Ascending aorta (tissue), 2 donors: ENCODE measurements around the gene CNDP2. TPM values are rescaled to one million over a fixed set of nuclear protein-coding genes. Genes with fewer than 3 reads are reported as not detected.
A peak's percentile ranks its signal among the peaks of the same experiment; 100 is the strongest.

Source experiments
- DNase-seq, 2 donors: peaks; one replicate each; pipeline ENCODE4 v3.0.0-alpha.2; 2019; ENCODE audit warnings: low spot score in 2 of 2
- H3K27ac ChIP-seq, 2 donors: fragments of 200-600 bp; sonication (generic); one replicate each; pipeline ENCODE4 v1.5.1; 2016 to 2017; ENCODE audit warnings: mild to moderate bottlenecking in 1 of 2
- H3K27me3 ChIP-seq: fragments of 200-600 bp; sonication (generic); one replicate; pipeline ENCODE4 v1.5.1; 2017
- H3K36me3 ChIP-seq, 2 donors: fragments of 200-600 bp; sonication (generic); one replicate each; pipeline ENCODE4 v1.5.1; 2016
- H3K4me1 ChIP-seq, 2 donors: fragments of 200-600 bp; sonication (generic); one replicate each; pipeline ENCODE4 v1.5.1; 2016 to 2017; ENCODE audit warnings: mild to moderate bottlenecking in 1 of 2
- H3K4me3 ChIP-seq, 2 donors: fragments of 200-600 bp; sonication (generic); one replicate each; pipeline ENCODE4 v1.5.1; 2016 to 2017; ENCODE audit warnings: mild to moderate bottlenecking in 1 of 2
- H3K9me3 ChIP-seq, 2 donors: fragments of 200-600 bp; sonication (generic); one replicate each; pipeline ENCODE4 v1.5.1; 2016
- CTCF ChIP-seq, 3 experiments: fragments of 200-600 bp in 2 of 3; fragments of 450-650 bp in 1 of 3; sonication (generic) in 2 of 3; IDR thresholded peaks; one replicate each; pipeline ENCODE4 v1.5.1; 2016 to 2019; ENCODE audit warnings: antibody characterized with exemption in 3 of 3, mild to moderate bottlenecking in 1 of 3, moderate library complexity in 1 of 3
- intact Hi-C: fragments of 100-400 bp; cut with DNase I; formaldehyde crosslinking; loops from one replicate; pipeline ENCODE4 v1.15.1; 2023
- total RNA-seq: library from RNA; depleted of rRNA; stranded (reverse); fragments of >200 nt; gene quantifications from one replicate; pipeline ENCODE4 v1.1.0, GENCODE V29; 2016

The CNDP2 gene
- total RNA-seq, 1 donor from 2014 or later: 33.5 TPM

- no peak overlapping the region for H3K27ac ChIP-seq
- no peaks in the 10 kb centered on the region for H3K9me3 ChIP-seq
- H3K36me3 ChIP-seq: no peaks in the 10 kb centered on the region
- no peak for TF ChIP-seq CTCF (IDR thresholded peaks at IDR 0.05)
- no peaks in the 10 kb centered on the region for H3K27me3 ChIP-seq
- H3K4me3 ChIP-seq: no peak overlapping the region
- no peaks in the 10 kb centered on the region for H3K4me1 ChIP-seq
- intact Hi-C loops: no loop called here
- peak in 1 of 2 donors; percentile 57 for DNase-seq
Measured at GRCh38 chr18:74529811-74530583, 33.8 kb downstream of the CNDP2 start.

- intact Hi-C loops: no loop called here
- Histone ChIP-seq H3K27ac (no peak overlapping the region), H3K27me3 (no peaks in the 10 kb centered on the region), H3K4me3 (no peak overlapping the region), H3K4me1 (no peaks in the 10 kb centered on the region), H3K9me3 (no peaks in the 10 kb centered on the region), H3K36me3 (no peaks in the 10 kb centered on the region)
- no peak for DNase-seq
- TF ChIP-seq CTCF (IDR thresholded peaks at IDR 0.05): no peak
Measured at GRCh38 chr18:74530584-74530862, 34.4 kb downstream of the CNDP2 start.

GRCh38 chr18:74531043-74531442 lies 34.9 kb downstream of the CNDP2 start:
- no peaks in the 10 kb centered on the region for H3K27me3 ChIP-seq
- no peak for TF ChIP-seq CTCF (IDR thresholded peaks at IDR 0.05)

GRCh38 chr18:74532511-74533025 lies 36.4 kb downstream of the CNDP2 start:
- peak in 1 of 2 donors; percentile 50 for DNase-seq
- intact Hi-C loops: no loop called here
- Histone ChIP-seq H3K4me1 (no peaks in the 10 kb centered on the region), H3K36me3 (no peaks in the 10 kb centered on the region), H3K27ac (no peak overlapping the region), H3K27me3 (no peaks in the 10 kb centered on the region), H3K9me3 (no peaks in the 10 kb centered on the region), H3K4me3 (no peak overlapping the region)
- no peak for TF ChIP-seq CTCF (IDR thresholded peaks at IDR 0.05)

More at GRCh38 chr18:74531043-74531442, 34.9 kb downstream of the CNDP2 start:
- H3K27ac ChIP-seq: no peak overlapping the region
- peak in 1 of 2 donors; percentile 9 for DNase-seq
- H3K4me3 ChIP-seq: no peak overlapping the region
- no peaks in the 10 kb centered on the region for H3K9me3 ChIP-seq
- H3K36me3 ChIP-seq: no peaks in the 10 kb centered on the region
- no peaks in the 10 kb centered on the region for H3K4me1 ChIP-seq
- intact Hi-C loops: no loop called here

GRCh38 chr18:74533666-74534065 lies 37.5 kb downstream of the CNDP2 start:
- no peak overlapping the region for H3K4me3 ChIP-seq
- no peak overlapping the region for H3K27ac ChIP-seq
- intact Hi-C loops: no loop called here
- H3K9me3 ChIP-seq: no peaks in the 10 kb centered on the region
- no peaks in the 10 kb centered on the region for H3K4me1 ChIP-seq
- no peak for DNase-seq
- H3K27me3 ChIP-seq: no peaks in the 10 kb centered on the region
- no peaks in the 10 kb centered on the region for H3K36me3 ChIP-seq
- TF ChIP-seq CTCF (IDR thresholded peaks at IDR 0.05): no peak
